CD14-positive monocyte (primary cell): Measurements from ENCODE around the gene TRMT112. TPM values are rescaled to one million over a fixed set of nuclear protein-coding genes. Genes with fewer than 3 reads are reported as not detected.
A peak's percentile ranks its signal among the peaks of the same experiment; 100 is the strongest.

Experiments used
- DNase-seq, 3 donors: peaks; one replicate each; pipeline ENCODE4 v3.0.0-alpha.2; 2011 to 2022
- H2AFZ ChIP-seq: 2 replicates; pipeline ENCODE4 v1.6.0; 2012; ENCODE audit warnings: mild to moderate bottlenecking, low read depth, low read length, inconsistent platforms; ENCODE audit not compliant: insufficient read depth, poor library complexity, severe bottlenecking
- H3K27ac ChIP-seq, 2 donors: 1 replicate in 1 of 2; 2 replicates in 1 of 2; pipeline ENCODE4 v1.5.1; 2012 to 2013; ENCODE audit warnings: low read length in 2 of 2, control low read depth in 1 of 2, inconsistent platforms in 1 of 2, low read depth in 1 of 2, mild to moderate bottlenecking in 1 of 2
- H3K27me3 ChIP-seq, 2 donors: one replicate each; pipeline versions ENCODE4 v1.6.0 to v1.6.1; 2011 to 2013; ENCODE audit warnings: low read length in 2 of 2; ENCODE audit not compliant: control insufficient read depth in 2 of 2, insufficient read depth in 2 of 2
- H3K36me3 ChIP-seq, 2 donors: replicated peaks in 1 of 2; 1 replicate in 1 of 2; 2 replicates in 1 of 2; pipeline versions ENCODE4 v1.5.1 to v1.6.1; 2012 to 2013; ENCODE audit warnings: low read length in 2 of 2, control low read depth in 1 of 2, inconsistent platforms in 1 of 2, mild to moderate bottlenecking in 1 of 2; ENCODE audit not compliant: insufficient read depth in 2 of 2, control insufficient read depth in 1 of 2
- H3K4me1 ChIP-seq, 2 donors: 1 replicate in 1 of 2; 2 replicates in 1 of 2; pipeline versions ENCODE4 v1.5.1 to v1.6.1; 2012 to 2013; ENCODE audit warnings: low read length in 2 of 2, control low read depth in 1 of 2, inconsistent platforms in 1 of 2, mild to moderate bottlenecking in 1 of 2, moderate library complexity in 1 of 2; ENCODE audit not compliant: insufficient read depth in 2 of 2, control insufficient read depth in 1 of 2
- H3K4me2 ChIP-seq: replicated peaks from 2 replicates; pipeline ENCODE3; 2012; ENCODE audit warnings: low read length, moderate library complexity, mild to moderate bottlenecking; ENCODE audit not compliant: poor library complexity, severe bottlenecking; ENCODE audit errors: extremely low read depth
- H3K4me3 ChIP-seq, 3 experiments: fragments of 200-600 bp in 1 of 3; sonication (generic) in 1 of 3; replicated peaks in 1 of 3; 1 replicate in 2 of 3; 2 replicates in 1 of 3; pipeline ENCODE4 v1.5.1; 2011 to 2013; ENCODE audit warnings: low read length in 3 of 3, mild to moderate bottlenecking in 3 of 3, control low read depth in 2 of 3, low read depth in 2 of 3, inconsistent platforms in 1 of 3, moderate library complexity in 1 of 3
- H3K79me2 ChIP-seq: 2 replicates; pipeline ENCODE4 v1.6.0; 2012; ENCODE audit warnings: mild to moderate bottlenecking, control low read depth, inconsistent platforms, low read length, moderate library complexity; ENCODE audit not compliant: insufficient read depth
- H3K9ac ChIP-seq: 2 replicates; pipeline ENCODE4 v1.6.0; 2017; ENCODE audit warnings: low read length, mild to moderate bottlenecking; ENCODE audit not compliant: insufficient read depth, poor library complexity, severe bottlenecking
- H3K9me3 ChIP-seq, 2 donors: replicated peaks in 1 of 2; 1 replicate in 1 of 2; 2 replicates in 1 of 2; pipeline versions ENCODE4 v1.5.1 to v1.6.1; 2012 to 2013; ENCODE audit warnings: low read length in 2 of 2, control low read depth in 1 of 2; ENCODE audit not compliant: control insufficient read depth in 1 of 2, insufficient read depth in 1 of 2
- H4K20me1 ChIP-seq: 2 replicates; pipeline ENCODE4 v1.6.0; 2012; ENCODE audit warnings: mild to moderate bottlenecking, low read length, control low read depth, moderate library complexity; ENCODE audit not compliant: insufficient read depth
- H3K27ac Mint-ChIP-seq, 7 donors: one replicate each; pipeline ENCODE4 v1.8.0; 2020; ENCODE audit warnings: mild to moderate bottlenecking in 7 of 7, mixed read lengths in 7 of 7, moderate library complexity in 6 of 7, inconsistent platforms in 2 of 7
- H3K27me3 Mint-ChIP-seq, 3 donors: one replicate each; pipeline ENCODE4 v1.8.0; 2021 to 2022; ENCODE audit warnings: low read depth in 3 of 3, mild to moderate bottlenecking in 3 of 3, mixed read lengths in 3 of 3, moderate library complexity in 3 of 3, inconsistent platforms in 1 of 3
- H3K36me3 Mint-ChIP-seq, 2 donors: one replicate each; pipeline ENCODE4 v1.8.0; 2020; ENCODE audit warnings: mixed read lengths in 2 of 2, inconsistent platforms in 1 of 2, mild to moderate bottlenecking in 1 of 2
- H3K4me1 Mint-ChIP-seq: one replicate; pipeline ENCODE4 v1.8.0; 2020; ENCODE audit warnings: mild to moderate bottlenecking, mixed read lengths
- H3K4me3 Mint-ChIP-seq, 2 donors: one replicate each; pipeline ENCODE4 v1.8.0; 2020; ENCODE audit warnings: mild to moderate bottlenecking in 2 of 2, mixed read lengths in 2 of 2, moderate library complexity in 1 of 2
- H3K9me3 Mint-ChIP-seq, 7 donors: one replicate each; pipeline ENCODE4 v1.8.0; 2020 to 2022; ENCODE audit warnings: mixed read lengths in 7 of 7, mild to moderate bottlenecking in 6 of 7, moderate library complexity in 6 of 7, inconsistent platforms in 2 of 7
- CTCF ChIP-seq: fragments of 200-600 bp; IDR thresholded peaks from one replicate; pipeline ENCODE4 v1.8.0; 2022; ENCODE audit warnings: antibody characterized with exemption, mild to moderate bottlenecking
- WGBS: methylation state at CpG from one replicate; pipeline ENCODE4 v1.1.5; 2013; ENCODE audit warnings: missing lambda C conversion rate; ENCODE audit not compliant: insufficient coverage; 5-methylcytosine and 5-hydroxymethylcytosine counted together
- intact Hi-C, 2 donors: fragments of 100-400 bp; cut with micrococcal nuclease; formaldehyde crosslinking; loops; one replicate each; pipeline versions ENCODE4 v1.15.0 to v1.15.1; 2023
- polyA plus RNA-seq, 3 donors: library from polyadenylated mRNA; depleted of rRNA in 1 of 3; unstranded in 2 of 3; stranded (reverse) in 1 of 3; fragments of 300-500 nt in 2 of 3; fragments of >200 nt in 1 of 3; fragmentation: Illumina TruSeq in 2 of 3; gene quantifications; 1 replicate in 2 of 3; 2 replicates in 1 of 3; pipeline ENCODE4 v1.2.3, GENCODE V29; 2012 to 2021

The TRMT112 gene
- polyA plus RNA-seq, 3 donors = 162 to 298 (median 254) TPM

- H3K9ac ChIP-seq = no peak overlapping the region
- Mint-ChIP-seq H3K36me3 (peaks cover 39 to 72% of the 10 kb centered on the region in 2 donors), H3K27ac (no peak overlapping the region), H3K4me1 (peaks cover 42% of the 10 kb centered on the region), H3K27me3 (no peaks in the 10 kb centered on the region), H3K4me3 (no peak overlapping the region), H3K9me3 (peaks cover 0 to 1% (median 0%) of the 10 kb centered on the region in 7 donors)
- peaks cover 87% of the 10 kb centered on the region for H4K20me1 ChIP-seq
- TF ChIP-seq CTCF = no peak
- peaks cover 54 to 61% of the 10 kb centered on the region in 2 donors for H3K36me3 ChIP-seq
- H3K27ac ChIP-seq = no peak overlapping the region
- DNase-seq = no peak
- over 99% methylated on average over 27 of the region's 28 CpGs for WGBS
- no peak overlapping the region for H3K4me3 ChIP-seq
- H3K79me2 ChIP-seq = peaks cover 43% of the 10 kb centered on the region
- peaks cover 27 to 43% of the 10 kb centered on the region in 2 donors for H3K4me1 ChIP-seq
- intact Hi-C loops = loop anchor here in 1 of 2 donors (5.0 kb wide), 1 partner anchor 37 kb away; the partner anchor contains the start of gene ESRRA
- H2AFZ ChIP-seq = no peak overlapping the region
- H3K9me3 ChIP-seq = no peaks in the 10 kb centered on the region
- H3K4me2 ChIP-seq = no peak overlapping the region
- H3K27me3 ChIP-seq = no peaks in the 10 kb centered on the region
These were observed 27.4 kb upstream of the TRMT112 start for GRCh38 chr11:64344787-64345186.

GRCh38 chr11:64343767-64344559, 26.6 kb upstream of the TRMT112 start:
- Mint-ChIP-seq H3K4me1 (peaks cover 50% of the 10 kb centered on the region), H3K4me3 (no peak overlapping the region), H3K36me3 (peaks cover 32 to 64% of the 10 kb centered on the region in 2 donors), H3K27me3 (no peaks in the 10 kb centered on the region), H3K9me3 (peaks cover 0 to 1% (median 0%) of the 10 kb centered on the region in 7 donors), H3K27ac (no peak overlapping the region)
- Histone ChIP-seq H3K4me2 (no peak overlapping the region), H3K79me2 (peaks cover 46% of the 10 kb centered on the region), H3K27ac (no peak overlapping the region), H4K20me1 (peaks cover 78% of the 10 kb centered on the region), H3K36me3 (peaks cover 46 to 53% of the 10 kb centered on the region in 2 donors), H3K4me1 (peaks cover 35 to 51% of the 10 kb centered on the region in 2 donors), H3K9me3 (no peaks in the 10 kb centered on the region), H2AFZ (no peak overlapping the region), H3K4me3 (no peak overlapping the region), H3K9ac (no peak overlapping the region), H3K27me3 (no peaks in the 10 kb centered on the region)
- intact Hi-C loops = loop anchor here in 1 of 2 donors (5.0 kb wide), 1 partner anchor 37 kb away; the partner anchor contains the start of gene ESRRA
- DNase-seq = no peak
- TF ChIP-seq CTCF = peak; percentile 22
- WGBS = 94% methylated on average over 18 of the region's 18 CpGs
